Uterus (tissue), 2 donors: ENCODE data around the gene SPOCK1.

Experiments used
- CTCF ChIP-seq, 4 experiments: fragments of 200-600 bp in 2 of 4; fragments of 450-650 bp in 2 of 4; sonication (generic) in 2 of 4; IDR thresholded peaks; one replicate each; pipeline ENCODE4 v1.5.1; 2016 to 2019; ENCODE audit warnings: antibody characterized with exemption in 4 of 4, mild to moderate bottlenecking in 2 of 4, moderate library complexity in 1 of 4
- POLR2A ChIP-seq, 2 donors: fragments of 450-650 bp; IDR thresholded peaks; one replicate each; pipeline ENCODE4 v1.6.1; 2016; ENCODE audit warnings: antibody characterized with exemption in 2 of 2, mild to moderate bottlenecking in 1 of 2, moderate library complexity in 1 of 2

GRCh38 chr5:137365126-137365865 lies 133.8 kb downstream of the SPOCK1 start:
- TF ChIP-seq POLR2A (IDR thresholded peaks at IDR 0.05) (no peak), CTCF (IDR thresholded peaks at IDR 0.05) (no peak)
